Left lung (tissue), 10 donors: Measurements from ENCODE around the gene TBL3. TPM values are rescaled to one million over a fixed set of nuclear protein-coding genes. Genes with fewer than 3 reads are reported as not detected.
"Not testable (repeated sequence)": the region's sequence is repeated elsewhere in the genome, so short reads cannot be mapped to it uniquely, and the experiment has no call there.

Source experiments
- ATAC-seq: fragments of 200-7000 bp; cut with Tn5 transposase; one replicate; pipeline ENCODE4 v1.9.1; 2020; ENCODE audit warnings: moderate library complexity
- DNase-seq, 4 donors: peaks; one replicate each; pipeline ENCODE4 v3.0.0-alpha.2; 2013 to 2020
- H3K27ac ChIP-seq, 2 donors: fragments of 200-600 bp; sonication (generic) in 1 of 2; one replicate each; pipeline versions ENCODE4 v1.5.0 to v1.8.0; 2020 to 2021
- H3K27me3 ChIP-seq, 2 donors: fragments of 200-600 bp; sonication (generic) in 1 of 2; one replicate each; pipeline versions ENCODE4 v1.5.0 to v1.8.0; 2020 to 2021
- H3K36me3 ChIP-seq, 2 donors: fragments of 200-600 bp; sonication (generic) in 1 of 2; one replicate each; pipeline versions ENCODE4 v1.5.0 to v1.8.0; 2020 to 2021
- H3K4me1 ChIP-seq, 2 donors: fragments of 200-600 bp; one replicate each; pipeline ENCODE4 v1.8.0; 2021
- H3K4me3 ChIP-seq, 2 donors: fragments of 200-600 bp; sonication (generic) in 1 of 2; one replicate each; pipeline versions ENCODE4 v1.5.0 to v1.8.0; 2020 to 2021; ENCODE audit warnings: mild to moderate bottlenecking in 1 of 2
- H3K9me3 ChIP-seq, 2 donors: fragments of 200-600 bp; sonication (generic) in 1 of 2; one replicate each; pipeline versions ENCODE4 v1.5.0 to v1.8.0; 2020 to 2021
- CTCF ChIP-seq, 2 donors: fragments of 200-600 bp; sonication (generic) in 1 of 2; IDR thresholded peaks; one replicate each; pipeline versions ENCODE4 v1.5.0 to v1.8.0; 2021; ENCODE audit warnings: antibody characterized with exemption in 2 of 2
- intact Hi-C, 2 donors: fragments of 100-400 bp; cut with DNase I; formaldehyde crosslinking; loops; one replicate each; pipeline versions ENCODE4 v1.11.2 to v1.14.2; 2022
- polyA plus RNA-seq, 6 donors: library from polyadenylated mRNA; unstranded; fragments of 120-200 nt; gene quantifications; one replicate each; pipeline ENCODE4 v1.2.1, GENCODE V29; 2013; ENCODE audit not compliant: insufficient read length in 6 of 6
- total RNA-seq, 2 donors: library from RNA; stranded (reverse); fragmentation: NEBNext Ultra II Directional; extraction: Animal tissue kit (Norgen Biotek cat#: 25700); gene quantifications; one replicate each; pipeline ENCODE4 v1.2.1, GENCODE V29; 2021
- donor health status: DM: no; HTN: yes; CAD: no.
- donor health status: DM: no; HTN: no; CAD: no.

Gene TBL3
- total and polyA plus RNA-seq, 8 donors: 25.8 to 38.8 (median 31.0) TPM

- no peak for TF ChIP-seq CTCF (IDR thresholded peaks at IDR 0.05)
- ATAC-seq: no peak
- Histone ChIP-seq H3K27me3 (peaks cover 0 to 15% of the 10 kb centered on the region in 2 donors), H3K4me3 (no peak overlapping the region), H3K9me3 (no peaks in the 10 kb centered on the region), H3K27ac (no peak overlapping the region), H3K36me3 (peaks cover 0 to 11% of the 10 kb centered on the region in 2 donors), H3K4me1 (peaks cover 0 to 23% of the 10 kb centered on the region in 2 donors)
- DNase-seq: no peak
- intact Hi-C loops: no loop called here
These were observed 39.5 kb upstream of the TBL3 start for GRCh38 chr16:1932050-1933028.

GRCh38 chr16:1933097-1933661 is 38.7 kb upstream of the TBL3 start:
- ATAC-seq: no peak
- Histone ChIP-seq H3K27me3 (peaks cover 0 to 15% of the 10 kb centered on the region in 2 donors), H3K4me1 (peaks cover 0 to 31% of the 10 kb centered on the region in 2 donors), H3K36me3 (peaks cover 0 to 19% of the 10 kb centered on the region in 2 donors), H3K27ac (peak overlapping the region in 1 of 2 donors; percentile 23), H3K4me3 (no peak overlapping the region), H3K9me3 (no peaks in the 10 kb centered on the region)
- intact Hi-C loops: no loop called here
- no peak for TF ChIP-seq CTCF (IDR thresholded peaks at IDR 0.05)
- DNase-seq: no peak

- peak overlapping the region in 1 of 2 donors; percentile 93 for H3K27ac ChIP-seq
- no peaks in the 10 kb centered on the region for H3K9me3 ChIP-seq
- ATAC-seq (no peak), DNase-seq (no peak)
- H3K27me3 ChIP-seq: peaks cover 0 to 15% of the 10 kb centered on the region in 2 donors
- TF ChIP-seq CTCF (IDR thresholded peaks at IDR 0.05): no peak
- H3K4me3 ChIP-seq: no peak overlapping the region
- H3K4me1 ChIP-seq: peaks cover under 1 to 56% of the 10 kb centered on the region in 2 donors
- peaks cover 0 to 51% of the 10 kb centered on the region in 2 donors for H3K36me3 ChIP-seq
- intact Hi-C loops: no loop called here
These were observed 34.8 kb upstream of the TBL3 start for GRCh38 chr16:1936945-1937479.

- DNase-seq: peak in 1 of 4 donors; percentile 68
- Histone ChIP-seq H3K4me1 (peaks cover 6 to 62% of the 10 kb centered on the region in 2 donors), H3K27ac (peak overlapping the region in 1 of 2 donors; percentile 93), H3K9me3 (no peaks in the 10 kb centered on the region), H3K4me3 (peak overlapping the region in 1 of 2 donors; percentile 8), H3K27me3 (peaks cover 0 to 4% of the 10 kb centered on the region in 2 donors), H3K36me3 (peaks cover 0 to 51% of the 10 kb centered on the region in 2 donors)
- no peak for ATAC-seq
- intact Hi-C loops: no loop called here
- no peak for TF ChIP-seq CTCF (IDR thresholded peaks at IDR 0.05)
These were observed 33.5 kb upstream of the TBL3 start for GRCh38 chr16:1938316-1938715.

GRCh38 chr16:1938910-1939309 is 32.9 kb upstream of the TBL3 start:
- H3K4me3 ChIP-seq: peak overlapping the region in 1 of 2 donors; percentile 8
- intact Hi-C loops: no loop called here
- H3K36me3 ChIP-seq: peaks cover 0 to 51% of the 10 kb centered on the region in 2 donors
- H3K4me1 ChIP-seq: peaks cover 6 to 67% of the 10 kb centered on the region in 2 donors
- no peak for TF ChIP-seq CTCF (IDR thresholded peaks at IDR 0.05)
- no peaks in the 10 kb centered on the region for H3K9me3 ChIP-seq
- ATAC-seq (no peak), DNase-seq (no peak)
- no peaks in the 10 kb centered on the region for H3K27me3 ChIP-seq
- peak overlapping the region in 1 of 2 donors; percentile 93 for H3K27ac ChIP-seq

- peaks cover 0 to 51% of the 10 kb centered on the region in 2 donors for H3K36me3 ChIP-seq
- peaks cover 6 to 69% of the 10 kb centered on the region in 2 donors for H3K4me1 ChIP-seq
- H3K9me3 ChIP-seq, H3K27me3 ChIP-seq, DNase-seq, intact Hi-C loops, ATAC-seq: not testable (repeated sequence)
- H3K27ac ChIP-seq: peak overlapping the region in 1 of 2 donors; percentile 93
- peak overlapping the region in 1 of 2 donors; percentile 72 for H3K4me3 ChIP-seq
These were observed 32.0 kb upstream of the TBL3 start for GRCh38 chr16:1939833-1940232.
